Measurements from ENCODE around the gene SAP30BP.

- TF ChIP-seq CTCF (IDR thresholded peaks at IDR 0.05) (no peak), POLR2A (IDR thresholded peaks at IDR 0.05) (no peak)
Observed at GRCh38 chr17:75664099-75664549, 3.0 kb upstream of the SAP30BP start.
